Stimulated activated CD8-positive, alpha-beta memory T cell treated with anti-CD3 and anti-CD28 coated beads, Interleukin-15, amount 100 ng/mL, for 4 hours (primary cell): ENCODE measurements around the gene TMC2.
"Not testable (repeated sequence)": the region's sequence is repeated elsewhere in the genome, so short reads cannot be mapped to it uniquely, and the experiment has no call there.

Experiments used
- DNase-seq, 2 donors: peaks; one replicate each; pipeline ENCODE4 v3.0.0-alpha.2; 2020; ENCODE audit warnings: low read depth in 2 of 2

TMC2 gene

GRCh38 chr20:2536560-2536986 is at the start of gene TMC2:
Gene TMC2, plus strand, starts transcription at chr20:2536573. Its CDS starts 49 bp downstream, at chr20:2536622.
- DNase-seq = no peak

- not testable (repeated sequence) for DNase-seq
Measured at GRCh38 chr20:2502808-2503384, 33.5 kb upstream of the TMC2 start.

- DNase-seq = not testable (repeated sequence)
Measured at GRCh38 chr20:2504803-2505202, 31.6 kb upstream of the TMC2 start.

- DNase-seq = not testable (repeated sequence)
Measured at GRCh38 chr20:2506426-2506825, 29.9 kb upstream of the TMC2 start.

GRCh38 chr20:2507464-2507863 is 28.9 kb upstream of the TMC2 start:
- no peak for DNase-seq

GRCh38 chr20:2507875-2508630 is 28.3 kb upstream of the TMC2 start:
- DNase-seq = no peak

- DNase-seq = peak; percentile 51 to 56
Measured at GRCh38 chr20:2508631-2509467, 27.5 kb upstream of the TMC2 start, which contains the start of gene ZNF343. Gene ZNF343, minus strand, starts transcription at chr20:2508915. Its CDS starts 15,020 bp downstream, at chr20:2493895.

GRCh38 chr20:2509468-2509781 is 26.9 kb upstream of the TMC2 start:
- DNase-seq = no peak

GRCh38 chr20:2509794-2510193 is 26.6 kb upstream of the TMC2 start:
- no peak for DNase-seq

GRCh38 chr20:2515203-2515602 is 21.2 kb upstream of the TMC2 start:
- no peak for DNase-seq

- no peak for DNase-seq
Measured at GRCh38 chr20:2516399-2516798, 20.0 kb upstream of the TMC2 start.

GRCh38 chr20:2518096-2518495 is 18.3 kb upstream of the TMC2 start:
- no peak for DNase-seq

- DNase-seq = no peak
Measured at GRCh38 chr20:2518558-2518957, 17.8 kb upstream of the TMC2 start.

- DNase-seq = no peak
Measured at GRCh38 chr20:2519115-2519809, 17.1 kb upstream of the TMC2 start.

GRCh38 chr20:2520617-2521016 is 15.8 kb upstream of the TMC2 start:
- no peak for DNase-seq

- peak in 1 of 2 donors; percentile 12 for DNase-seq
Measured at GRCh38 chr20:2521369-2522305, 14.7 kb upstream of the TMC2 start.

- DNase-seq = not testable (repeated sequence)
Measured at GRCh38 chr20:2522826-2523429, 13.4 kb upstream of the TMC2 start.

GRCh38 chr20:2523919-2524708 is 12.3 kb upstream of the TMC2 start:
- DNase-seq = peak; percentile 72

- DNase-seq = no peak
Measured at GRCh38 chr20:2524709-2525506, 11.5 kb upstream of the TMC2 start.
